HepG2 (cell line): Measurements from ENCODE around the gene PPP2R5B. TPM values are rescaled to one million over a fixed set of nuclear protein-coding genes. Genes with fewer than 3 reads are reported as not detected.

Source experiments
- ATAC-seq: fragments of 200-7000 bp; cut with Tn5 transposase; 3 replicates; pipeline ENCODE4 v1.9.1; 2020; ENCODE audit warnings: mild to moderate bottlenecking, moderate library complexity
- BruUV-seq: library from RNA; stranded (reverse); fragments of 400-500 nt; replicated peaks from 2 replicates; lab custom pipeline; 2021; lab: Mats Ljungman, UMichigan
- CTCF ChIA-PET: fragments of 300-600 bp; formaldehyde crosslinking; extraction: SDS; loops from one replicate; lab custom pipeline; 2021; ENCODE audit warnings: low total read pairs, inconsistent platforms, low intra/inter-chr PET ratio; lab: Yijun Ruan, JAX
- POLR2A ChIA-PET: fragments of 350-600 bp; sonication (Branson Sonifier 250); formaldehyde crosslinking; loops from one replicate; lab custom pipeline; 2020; ENCODE audit warnings: antibody characterized with exemption, inconsistent platforms; lab: Yijun Ruan, JAX
- DNase-seq: peaks from one replicate; pipeline ENCODE4 v3.0.0-alpha.2; 2015; ENCODE audit warnings: low spot score
- FAIRE-seq: peaks from 3 replicates; lab custom pipeline; 2011; peaks lifted over from hg19 to GRCh38; lab: Jason Lieb, UNC
- H2AFZ ChIP-seq: one replicate; pipeline ENCODE4 v1.6.1; 2011; ENCODE audit warnings: low read length, inconsistent platforms
- H3K27ac ChIP-seq: fragments of 300-600 bp; 3 replicates; pipeline ENCODE4 v1.8.0; 2011; ENCODE audit warnings: mixed run types, mild to moderate bottlenecking, mixed read lengths, low read length, inconsistent platforms; ENCODE audit not compliant: insufficient read depth; ENCODE audit errors: extremely low read length
- H3K27me3 ChIP-seq, 2 experiments: fragments of 200-600 bp in 1 of 2; 2 replicates in 1 of 2; 3 replicates in 1 of 2; pipeline versions ENCODE4 v1.6.0 to v1.8.0; 2011; ENCODE audit warnings: low read length in 2 of 2, mild to moderate bottlenecking in 2 of 2, moderate library complexity in 2 of 2, inconsistent platforms in 1 of 2; ENCODE audit not compliant: insufficient read depth in 2 of 2, control insufficient read depth in 1 of 2
- H3K36me3 ChIP-seq, 2 experiments: fragments of 200-600 bp in 1 of 2; replicated peaks in 1 of 2; 2 replicates in 1 of 2; 3 replicates in 1 of 2; pipeline versions ENCODE4 v1.5.1 to v1.8.0; 2011; ENCODE audit warnings: low read length in 2 of 2, inconsistent platforms in 1 of 2; ENCODE audit not compliant: insufficient read depth in 2 of 2, control insufficient read depth in 1 of 2
- H3K4me1 ChIP-seq: 2 replicates; pipeline ENCODE4 v1.5.1; 2012; ENCODE audit warnings: low read length, inconsistent platforms; ENCODE audit not compliant: insufficient read depth
- H3K4me2 ChIP-seq: 2 replicates; pipeline ENCODE4 v1.6.0; 2011; ENCODE audit warnings: low read depth, low read length, inconsistent platforms
- H3K4me3 ChIP-seq, 3 experiments: fragments of 200-600 bp in 1 of 3; sonication (generic), shearing (Covaris generic) in 1 of 3; replicated peaks in 1 of 3; 2 replicates each; pipeline ENCODE4 v1.5.1; 2011 to 2016; ENCODE audit warnings: low read length in 3 of 3, inconsistent platforms in 2 of 3, low read depth in 2 of 3, mild to moderate bottlenecking in 2 of 3, control low read depth in 1 of 3, mixed read lengths in 1 of 3; ENCODE audit not compliant: insufficient read depth in 1 of 3
- H3K79me2 ChIP-seq: one replicate; pipeline ENCODE4 v1.6.1; 2011; ENCODE audit warnings: low read length, inconsistent platforms; ENCODE audit not compliant: insufficient read depth
- H3K9ac ChIP-seq: 2 replicates; pipeline ENCODE4 v1.6.0; 2011; ENCODE audit warnings: mild to moderate bottlenecking, low read depth, low read length, inconsistent platforms; ENCODE audit not compliant: insufficient read depth
- H3K9me3 ChIP-seq: 2 replicates; pipeline ENCODE4 v1.5.1; 2012; ENCODE audit warnings: mild to moderate bottlenecking, low read length
- H4K20me1 ChIP-seq: 2 replicates; pipeline ENCODE4 v1.6.0; 2011; ENCODE audit warnings: inconsistent platforms, mild to moderate bottlenecking, low read length, moderate library complexity; ENCODE audit not compliant: insufficient read depth
- ARID2 ChIP-seq: sonication (generic); formaldehyde crosslinking; IDR thresholded peaks from 2 replicates; pipeline ENCODE4 v1.8.1; 2022; ENCODE audit warnings: mild to moderate bottlenecking, missing genetic modification reagents, borderline replicate concordance
- EHMT2 ChIP-seq: fragments of 200-600 bp; sonication (generic); IDR thresholded peaks from 2 replicates; pipeline ENCODE4 v1.7.0; 2017; ENCODE audit warnings: antibody characterized with exemption, low read depth, low read length, borderline replicate concordance
- FOSL1 ChIP-seq: sonication (generic); formaldehyde crosslinking; IDR thresholded peaks from 2 replicates; pipeline ENCODE4 v1.9.0; 2021; ENCODE audit warnings: missing genetic modification reagents, borderline replicate concordance
- HNF4G ChIP-seq, 2 experiments: sonication (generic) in 1 of 2; formaldehyde crosslinking in 1 of 2; IDR thresholded peaks; 2 replicates each; pipeline versions ENCODE4 v1.4.0 to v1.6.1; 2011 to 2020; ENCODE audit warnings: borderline replicate concordance in 2 of 2, low read depth in 2 of 2, mild to moderate bottlenecking in 2 of 2, low read length in 1 of 2, missing genetic modification reagents in 1 of 2, moderate library complexity in 1 of 2
- HOXA5 ChIP-seq: sonication (generic); formaldehyde crosslinking; IDR thresholded peaks from 2 replicates; pipeline ENCODE4 v1.4.0; 2020; ENCODE audit warnings: missing genetic modification reagents
- IRF2 ChIP-seq: IDR thresholded peaks from 2 replicates; pipeline ENCODE4 v1.6.1; 2018; ENCODE audit warnings: missing genetic modification reagents, missing compliant biosample characterization
- KLF13 ChIP-seq: sonication (generic); formaldehyde crosslinking; IDR thresholded peaks from 2 replicates; pipeline ENCODE4 v1.4.0; 2020; ENCODE audit warnings: mild to moderate bottlenecking, missing genetic modification reagents
- NR2F6 ChIP-seq, 2 experiments: IDR thresholded peaks; 2 replicates each; pipeline ENCODE4 v1.6.1; 2016; ENCODE audit warnings: antibody characterized with exemption in 1 of 2, mild to moderate bottlenecking in 1 of 2
- RARA ChIP-seq: IDR thresholded peaks from 2 replicates; pipeline ENCODE4 v1.6.1; 2016; ENCODE audit warnings: missing genetic modification reagents, missing compliant biosample characterization
- REPIN1 ChIP-seq: sonication (generic); formaldehyde crosslinking; IDR thresholded peaks from 2 replicates; pipeline ENCODE4 v1.8.0; 2022; ENCODE audit warnings: missing genetic modification reagents, low read depth, mild to moderate bottlenecking, borderline replicate concordance
- SP140L ChIP-seq: sonication (generic); formaldehyde crosslinking; IDR thresholded peaks from 2 replicates; pipeline ENCODE4 v1.4.0; 2020; ENCODE audit warnings: missing genetic modification reagents, borderline replicate concordance
- ZNF484 ChIP-seq: sonication (generic); formaldehyde crosslinking; IDR thresholded peaks from 2 replicates; pipeline ENCODE4 v1.5.1; 2020; ENCODE audit warnings: mild to moderate bottlenecking, low read depth, missing genetic modification reagents, borderline replicate concordance
- ZNF556 ChIP-seq: sonication (generic); formaldehyde crosslinking; IDR thresholded peaks from 2 replicates; pipeline ENCODE4 v1.4.0; 2020; ENCODE audit warnings: mild to moderate bottlenecking, missing genetic modification reagents, borderline replicate concordance
- ZSCAN29 ChIP-seq: sonication (generic); formaldehyde crosslinking; conservative IDR thresholded peaks from 2 replicates; pipeline ENCODE4 v1.4.0; 2020; ENCODE audit warnings: mild to moderate bottlenecking, missing genetic modification reagents
- WGBS: methylation state at CpG from one replicate; pipeline ENCODE4 v1.1.6; 2017; ENCODE audit warnings: low lambda C conversion rate; 5-methylcytosine and 5-hydroxymethylcytosine counted together
- in situ Hi-C: cut with HindIII; loops from 2 replicates; pipeline ENCODE4 v1.10.0; 2017; ENCODE audit warnings: low pct_unique_long_range_greater_than_20kb; ENCODE audit not compliant: extremely low pct_ligation_motif_present
- intact Hi-C: fragments of 100-400 bp; cut with micrococcal nuclease; formaldehyde crosslinking; loops from one replicate; pipeline ENCODE4 v1.10.0; 2022; ENCODE audit not compliant: unreplicated experiment
- polyA plus RNA-seq, 8 experiments: library from polyadenylated mRNA; depleted of rRNA in 3 of 8; stranded (reverse) in 7 of 8; unstranded in 1 of 8; fragments of >200 nt; fragmentation: Illumina TruSeq in 4 of 8; extraction: Trizol in 4 of 8; gene quantifications; 2 replicates each; pipeline versions ENCODE4 v1.2.1 to v1.2.3, GENCODE V29; 2011 to 2016; ENCODE audit warnings: low read depth in 4 of 8, missing spikeins in 1 of 8, mixed read lengths in 1 of 8; ENCODE audit not compliant: insufficient read depth in 1 of 8
- total RNA-seq, 5 experiments: library from RNA; depleted of rRNA; stranded (reverse); fragments of >200 nt; fragmentation: Illumina TruSeq; extraction: Trizol; gene quantifications; 2 replicates each; pipeline ENCODE4 v1.2.3, GENCODE V29; 2016; ENCODE audit warnings: low read depth in 1 of 5
- TF ChIP-seq, protein P1 (sequence below): sonication (generic); formaldehyde crosslinking; IDR thresholded peaks from 2 replicates; pipeline ENCODE4 v1.8.0; 2022; ENCODE audit warnings: missing genetic modification reagents, low read depth, mild to moderate bottlenecking, borderline replicate concordance
- TF ChIP-seq, protein P2 (sequence below): sonication (generic); formaldehyde crosslinking; IDR thresholded peaks from 2 replicates; pipeline ENCODE4 v1.8.0; 2022; ENCODE audit warnings: missing genetic modification reagents, mild to moderate bottlenecking, inconsistent platforms, borderline replicate concordance
- TF ChIP-seq, protein P3 (sequence below): sonication (generic); formaldehyde crosslinking; IDR thresholded peaks from 2 replicates; pipeline ENCODE4 v1.5.0; 2020; ENCODE audit warnings: mild to moderate bottlenecking, missing genetic modification reagents

Gene PPP2R5B
- total and polyA plus RNA-seq, 2 of the 13 experiments (the other 11 are each of a cell fraction or from before 2014, with no cell fraction given): 2.3 to 8.3 TPM

DNA sequence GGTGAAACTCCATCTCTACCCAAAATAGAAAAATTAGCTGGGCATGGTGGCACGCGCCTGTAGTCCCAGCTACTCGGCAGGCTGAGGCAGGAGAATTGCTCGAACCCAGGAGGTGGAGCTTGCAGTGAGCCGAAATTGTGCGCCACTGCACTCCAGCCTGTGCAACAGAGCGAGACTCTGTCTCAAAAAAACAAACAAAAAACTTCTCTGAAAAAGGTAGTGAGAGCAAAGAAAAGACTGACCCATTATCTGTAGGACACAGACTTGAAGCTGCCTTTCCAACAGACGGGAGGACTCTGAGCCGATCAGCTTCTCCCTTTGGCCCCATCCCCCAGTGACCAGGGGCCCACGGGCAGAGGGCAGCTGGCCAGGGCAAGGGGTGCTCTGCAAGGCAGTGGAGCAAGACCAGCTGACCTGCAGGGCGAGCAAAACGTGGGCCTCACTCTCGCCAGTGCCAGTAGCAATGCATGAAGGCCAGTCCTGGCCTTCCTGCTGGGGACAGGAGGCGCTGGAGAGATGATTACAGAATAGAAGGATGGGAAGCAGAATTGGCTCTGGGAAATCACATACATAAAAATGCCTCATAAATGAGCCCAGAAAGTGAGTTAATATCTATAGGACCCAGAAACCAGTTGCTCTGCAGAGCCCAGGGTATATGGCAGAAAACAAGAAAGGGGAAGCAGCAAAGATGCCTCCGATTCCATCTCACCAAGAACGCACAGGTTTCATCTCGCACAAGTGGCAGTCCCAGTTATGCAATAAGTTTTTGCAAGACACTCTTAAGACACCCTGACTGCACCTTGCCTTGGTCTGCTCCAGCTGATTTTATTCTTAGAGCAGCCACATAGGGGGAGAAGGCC lies 48.9 kb upstream of the PPP2R5B start:
- Histone ChIP-seq H3K27me3 (no peaks in the 10 kb centered on the region; a peak in 1 of 5 replicates), H3K4me2 (peak overlapping the region; percentile 98), H3K9ac (no peak overlapping the region; the same call in 1 of the 2 replicates), H3K36me3 (peaks cover 2 to 11% of the 10 kb centered on the region in 2 experiments; a peak in 2 of 5 replicates), H3K4me1 (peaks cover 85% of the 10 kb centered on the region), H2AFZ (no peak overlapping the region), H4K20me1 (no peaks in the 10 kb centered on the region; the same call in 1 of the 2 replicates), H3K9me3 (no peaks in the 10 kb centered on the region), H3K79me2 (peaks cover 48% of the 10 kb centered on the region), H3K27ac (peak overlapping the region; percentile 46), H3K4me3 (peak overlapping the region in 2 of 3 experiments; percentile 83 to 99; a peak in 3 of 6 replicates)
- 57% methylated on average over 17 of the region's 17 CpGs for WGBS
- ChIA-PET CTCF (no interaction called here), POLR2A (interaction anchor here (0.5 to 10.4 kb wide), 5 partner anchors 13 to 190 kb away, joined by 3 to 132 read pairs (median 22); no protein-coding TSS in a partner anchor)
- FAIRE-seq (no peak), DNase-seq (no peak), ATAC-seq (peak; percentile 4; the same call in 1 of the 3 replicates)
- no TSS peak for BruUV-seq
- intact Hi-C loops (no loop called here), in situ Hi-C loops (no loop called here)
- TF ChIP-seq REPIN1 (CRISPR knock-in tag) (0 out of 2 replicates have a peak, but pooled peaks have one; percentile 35), NR2F6 (IDR thresholded peaks at IDR 0.05) (no peak), NR2F6 (CRISPR knock-in tag; IDR thresholded peaks at IDR 0.05) (peak; percentile 50; the same call in 1 of the 2 replicates), FOSL1 (CRISPR knock-in tag) (no peak), RARA (0 out of 2 replicates have a peak, but pooled peaks have one; percentile 41), HNF4G (IDR thresholded peaks at IDR 0.05; ENCODE audit: borderline replicate concordance, low read depth, low read length) (peak; percentile 50; the same call in 1 of the 2 replicates), HNF4G (CRISPR knock-in tag; IDR thresholded peaks at IDR 0.05; ENCODE audit: borderline replicate concordance, low read depth) (no peak), SP140L (CRISPR knock-in tag) (no peak), ARID2 (CRISPR knock-in tag) (no peak), HOXA5 (no peak), ZSCAN29 (CRISPR knock-in tag) (no peak), IRF2 (CRISPR knock-in tag) (no peak), EHMT2 (no peak), KLF13 (CRISPR knock-in tag) (no peak), ZNF556 (CRISPR knock-in tag) (no peak), ZNF484 (CRISPR knock-in tag) (no peak)
- TF ChIP-seq, protein P1, sequence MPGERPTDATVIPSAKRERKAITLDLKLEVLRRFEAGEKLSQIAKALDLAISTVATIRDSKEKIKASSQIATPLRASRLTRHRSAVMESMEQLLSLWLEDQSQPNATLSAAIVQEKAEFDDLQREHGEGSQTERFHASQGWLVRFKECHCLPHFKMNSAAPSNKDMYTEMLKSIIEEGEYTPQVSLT (CRISPR knock-in tag): no peak
- TF ChIP-seq, protein P2, sequence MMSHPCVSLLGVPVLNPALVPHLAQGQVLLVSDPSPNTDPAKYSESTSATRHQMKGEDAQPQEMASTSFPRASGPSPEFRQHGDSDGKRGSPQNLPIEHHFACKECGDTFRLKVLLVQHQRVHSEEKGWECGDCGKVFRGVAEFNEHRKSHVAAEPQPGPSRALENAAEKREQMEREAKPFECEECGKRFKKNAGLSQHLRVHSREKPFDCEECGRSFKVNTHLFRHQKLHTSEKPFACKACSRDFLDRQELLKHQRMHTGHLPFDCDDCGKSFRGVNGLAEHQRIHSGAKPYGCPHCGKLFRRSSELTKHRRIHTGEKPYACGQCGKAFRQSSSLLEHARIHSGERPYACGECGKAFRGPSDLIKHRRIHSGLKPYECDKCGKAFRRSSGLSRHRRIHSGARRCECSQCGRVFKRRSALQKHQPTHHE (CRISPR knock-in tag): no peak
- TF ChIP-seq, protein P3, sequence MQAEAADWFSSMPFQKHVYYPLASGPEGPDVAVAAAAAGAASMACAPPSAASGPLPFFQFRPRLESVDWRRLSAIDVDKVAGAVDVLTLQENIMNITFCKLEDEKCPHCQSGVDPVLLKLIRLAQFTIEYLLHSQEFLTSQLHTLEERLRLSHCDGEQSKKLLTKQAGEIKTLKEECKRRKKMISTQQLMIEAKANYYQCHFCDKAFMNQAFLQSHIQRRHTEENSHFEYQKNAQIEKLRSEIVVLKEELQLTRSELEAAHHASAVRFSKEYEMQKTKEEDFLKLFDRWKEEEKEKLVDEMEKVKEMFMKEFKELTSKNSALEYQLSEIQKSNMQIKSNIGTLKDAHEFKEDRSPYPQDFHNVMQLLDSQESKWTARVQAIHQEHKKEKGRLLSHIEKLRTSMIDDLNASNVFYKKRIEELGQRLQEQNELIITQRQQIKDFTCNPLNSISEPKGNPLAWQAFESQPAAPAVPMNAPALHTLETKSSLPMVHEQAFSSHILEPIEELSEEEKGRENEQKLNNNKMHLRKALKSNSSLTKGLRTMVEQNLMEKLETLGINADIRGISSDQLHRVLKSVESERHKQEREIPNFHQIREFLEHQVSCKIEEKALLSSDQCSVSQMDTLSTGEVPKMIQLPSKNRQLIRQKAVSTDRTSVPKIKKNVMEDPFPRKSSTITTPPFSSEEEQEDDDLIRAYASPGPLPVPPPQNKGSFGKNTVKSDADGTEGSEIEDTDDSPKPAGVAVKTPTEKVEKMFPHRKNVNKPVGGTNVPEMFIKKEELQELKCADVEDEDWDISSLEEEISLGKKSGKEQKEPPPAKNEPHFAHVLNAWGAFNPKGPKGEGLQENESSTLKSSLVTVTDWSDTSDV (CRISPR knock-in tag): no peak
